ENCODE data around the gene LRP1. TPM values are rescaled to one million over a fixed set of nuclear protein-coding genes. Genes with fewer than 3 reads are reported as not detected.

Gene LRP1
- total RNA-seq, 2 donors from 2014 or later: 663 to 755 TPM

DNA sequence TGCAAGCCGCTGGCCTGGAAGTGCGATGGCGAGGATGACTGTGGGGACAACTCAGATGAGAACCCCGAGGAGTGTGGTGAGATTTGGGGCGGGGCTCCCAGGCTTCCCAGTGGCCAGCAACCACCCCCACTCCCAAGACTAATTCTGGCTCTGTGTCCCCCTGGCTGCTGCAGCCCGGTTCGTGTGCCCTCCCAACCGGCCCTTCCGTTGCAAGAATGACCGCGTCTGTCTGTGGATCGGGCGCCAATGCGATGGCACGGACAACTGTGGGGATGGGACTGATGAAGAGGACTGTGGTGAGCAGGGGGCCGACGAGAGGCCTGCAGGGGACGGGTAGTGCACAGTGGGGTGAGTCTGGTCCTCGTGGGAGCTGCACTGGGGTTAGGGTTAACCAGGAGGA, 76.2 kb downstream of the LRP1 start:
- no peak for DNase-seq (ENCODE audit: low spot score)
- Histone ChIP-seq H3K27ac (no peak overlapping the region), H3K27me3 (replicated peaks; ENCODE audit: insufficient read depth) (no peaks in the 10 kb centered on the region), H3K9me3 (no peaks in the 10 kb centered on the region), H3K4me1 (ENCODE audit: control insufficient read depth in 1 of 2, low read depth in 2 of 2) (peaks cover 0 to 10% of the 10 kb centered on the region in 2 donors), H3K36me3 (peaks cover 95% of the 10 kb centered on the region), H3K4me3 (no peak overlapping the region)
- no peak for ATAC-seq (ENCODE audit: insufficient number of reproducible peaks, low FRiP score, low read depth)
- TF ChIP-seq, protein P1, sequence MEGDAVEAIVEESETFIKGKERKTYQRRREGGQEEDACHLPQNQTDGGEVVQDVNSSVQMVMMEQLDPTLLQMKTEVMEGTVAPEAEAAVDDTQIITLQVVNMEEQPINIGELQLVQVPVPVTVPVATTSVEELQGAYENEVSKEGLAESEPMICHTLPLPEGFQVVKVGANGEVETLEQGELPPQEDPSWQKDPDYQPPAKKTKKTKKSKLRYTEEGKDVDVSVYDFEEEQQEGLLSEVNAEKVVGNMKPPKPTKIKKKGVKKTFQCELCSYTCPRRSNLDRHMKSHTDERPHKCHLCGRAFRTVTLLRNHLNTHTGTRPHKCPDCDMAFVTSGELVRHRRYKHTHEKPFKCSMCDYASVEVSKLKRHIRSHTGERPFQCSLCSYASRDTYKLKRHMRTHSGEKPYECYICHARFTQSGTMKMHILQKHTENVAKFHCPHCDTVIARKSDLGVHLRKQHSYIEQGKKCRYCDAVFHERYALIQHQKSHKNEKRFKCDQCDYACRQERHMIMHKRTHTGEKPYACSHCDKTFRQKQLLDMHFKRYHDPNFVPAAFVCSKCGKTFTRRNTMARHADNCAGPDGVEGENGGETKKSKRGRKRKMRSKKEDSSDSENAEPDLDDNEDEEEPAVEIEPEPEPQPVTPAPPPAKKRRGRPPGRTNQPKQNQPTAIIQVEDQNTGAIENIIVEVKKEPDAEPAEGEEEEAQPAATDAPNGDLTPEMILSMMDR (IDR thresholded peaks at IDR 0.05): no peak

DNA sequence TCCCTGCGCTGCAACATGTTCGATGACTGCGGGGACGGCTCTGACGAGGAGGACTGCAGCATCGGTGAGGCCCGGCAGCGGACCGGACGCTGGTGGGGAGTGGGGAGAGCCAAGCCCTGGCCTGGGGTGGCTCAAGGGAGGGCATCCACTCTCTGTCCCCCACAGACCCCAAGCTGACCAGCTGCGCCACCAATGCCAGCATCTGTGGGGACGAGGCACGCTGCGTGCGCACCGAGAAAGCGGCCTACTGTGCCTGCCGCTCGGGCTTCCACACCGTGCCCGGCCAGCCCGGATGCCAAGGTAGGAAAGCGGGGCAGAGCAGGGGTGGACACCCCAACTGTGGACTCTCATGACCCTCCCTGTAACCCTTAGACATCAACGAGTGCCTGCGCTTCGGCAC, 76.9 kb downstream of the LRP1 start:
- TF ChIP-seq, protein P1 (IDR thresholded peaks at IDR 0.05): no peak
- Histone ChIP-seq H3K36me3 (peaks cover 95% of the 10 kb centered on the region), H3K4me3 (no peak overlapping the region), H3K27ac (no peak overlapping the region), H3K27me3 (replicated peaks; ENCODE audit: insufficient read depth) (no peaks in the 10 kb centered on the region), H3K9me3 (no peaks in the 10 kb centered on the region), H3K4me1 (ENCODE audit: control insufficient read depth in 1 of 2, low read depth in 2 of 2) (peaks cover 0 to 10% of the 10 kb centered on the region in 2 donors)
- ATAC-seq (ENCODE audit: insufficient number of reproducible peaks, low FRiP score, low read depth) (no peak), DNase-seq (ENCODE audit: low spot score) (no peak)

DNA sequence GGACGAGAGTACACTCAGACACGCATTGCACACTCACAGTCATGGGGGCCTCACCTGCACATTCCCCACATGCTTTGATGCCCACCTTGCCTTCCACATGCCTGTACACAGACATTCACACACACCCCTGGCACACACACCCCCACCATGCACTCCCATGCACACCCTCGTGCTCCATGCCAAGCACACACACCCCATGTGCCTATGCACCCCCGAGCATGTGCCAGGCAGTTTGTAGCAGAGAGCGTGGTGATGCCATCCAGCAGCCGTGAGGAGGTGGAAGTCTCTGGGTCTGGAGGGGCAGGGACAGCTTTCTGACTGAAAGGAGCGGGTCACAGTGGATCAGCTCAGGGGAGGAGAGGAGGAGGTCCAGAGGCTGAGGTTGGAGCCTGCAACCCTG, 77.6 kb downstream of the LRP1 start:
- TF ChIP-seq, protein P1 (IDR thresholded peaks at IDR 0.05): no peak
- H3K27me3 ChIP-seq (replicated peaks; ENCODE audit: insufficient read depth): no peaks in the 10 kb centered on the region
- ATAC-seq (ENCODE audit: insufficient number of reproducible peaks, low FRiP score, low read depth) (no peak), DNase-seq (ENCODE audit: low spot score) (no peak)
- no peaks in the 10 kb centered on the region for H3K9me3 ChIP-seq
- no peak overlapping the region for H3K27ac ChIP-seq
- H3K4me1 ChIP-seq (ENCODE audit: control insufficient read depth in 1 of 2, low read depth in 2 of 2): peaks cover 0 to 10% of the 10 kb centered on the region in 2 donors
- H3K4me3 ChIP-seq: no peak overlapping the region
- H3K36me3 ChIP-seq: peaks cover 97% of the 10 kb centered on the region

DNA sequence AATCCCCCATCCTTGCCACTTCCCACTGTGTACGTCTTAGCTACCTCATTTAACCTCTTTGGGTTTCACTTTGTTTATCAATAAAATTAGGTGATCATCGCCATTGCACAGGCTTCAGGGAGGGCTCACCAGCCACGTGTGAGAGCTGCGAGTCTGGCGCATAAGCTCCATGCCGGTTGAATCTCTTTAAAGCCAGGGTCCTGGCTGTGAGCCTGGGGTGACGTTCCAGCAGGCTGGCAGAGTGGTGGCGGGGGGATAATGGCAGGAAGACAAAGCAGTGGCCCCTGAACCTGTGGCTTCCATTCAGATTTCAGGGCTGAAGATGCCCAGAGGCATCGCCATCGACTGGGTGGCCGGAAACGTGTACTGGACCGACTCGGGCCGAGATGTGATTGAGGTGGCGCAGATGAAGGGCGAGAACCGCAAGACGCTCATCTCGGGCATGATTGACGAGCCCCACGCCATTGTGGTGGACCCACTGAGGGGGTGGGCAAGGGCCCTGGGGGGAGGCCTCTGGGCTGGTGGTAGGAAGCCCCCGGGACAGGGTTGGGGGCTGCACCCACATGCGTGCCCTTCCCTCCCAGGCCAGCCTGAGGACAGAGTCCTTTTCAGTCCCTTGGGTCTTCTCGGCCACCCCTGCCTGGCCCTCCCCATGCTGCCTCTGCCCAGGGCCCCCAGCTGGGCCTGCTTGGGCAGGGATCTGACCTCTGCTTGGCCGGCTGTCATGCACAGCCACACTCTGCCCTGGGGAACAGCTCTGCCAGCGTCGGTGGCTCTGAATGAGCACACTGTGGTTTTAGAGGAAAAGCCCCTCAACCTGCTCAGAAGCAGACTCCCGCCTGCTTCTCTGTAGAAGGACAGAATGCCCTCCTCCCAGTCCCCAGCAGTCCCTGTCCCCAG, 79.7 kb downstream of the LRP1 start:
- Histone ChIP-seq H3K4me1 (ENCODE audit: control insufficient read depth in 1 of 2, low read depth in 2 of 2) (peaks cover 5 to 29% of the 10 kb centered on the region in 2 donors), H3K4me3 (no peak overlapping the region), H3K27ac (peak overlapping the region; percentile 37 to 47), H3K36me3 (peaks cover 87% of the 10 kb centered on the region), H3K27me3 (replicated peaks; ENCODE audit: insufficient read depth) (no peaks in the 10 kb centered on the region), H3K9me3 (no peaks in the 10 kb centered on the region)
- no peak for ATAC-seq (ENCODE audit: insufficient number of reproducible peaks, low FRiP score, low read depth)
- DNase-seq (ENCODE audit: low spot score): no peak
- TF ChIP-seq, protein P1 (IDR thresholded peaks at IDR 0.05): no peak

DNA sequence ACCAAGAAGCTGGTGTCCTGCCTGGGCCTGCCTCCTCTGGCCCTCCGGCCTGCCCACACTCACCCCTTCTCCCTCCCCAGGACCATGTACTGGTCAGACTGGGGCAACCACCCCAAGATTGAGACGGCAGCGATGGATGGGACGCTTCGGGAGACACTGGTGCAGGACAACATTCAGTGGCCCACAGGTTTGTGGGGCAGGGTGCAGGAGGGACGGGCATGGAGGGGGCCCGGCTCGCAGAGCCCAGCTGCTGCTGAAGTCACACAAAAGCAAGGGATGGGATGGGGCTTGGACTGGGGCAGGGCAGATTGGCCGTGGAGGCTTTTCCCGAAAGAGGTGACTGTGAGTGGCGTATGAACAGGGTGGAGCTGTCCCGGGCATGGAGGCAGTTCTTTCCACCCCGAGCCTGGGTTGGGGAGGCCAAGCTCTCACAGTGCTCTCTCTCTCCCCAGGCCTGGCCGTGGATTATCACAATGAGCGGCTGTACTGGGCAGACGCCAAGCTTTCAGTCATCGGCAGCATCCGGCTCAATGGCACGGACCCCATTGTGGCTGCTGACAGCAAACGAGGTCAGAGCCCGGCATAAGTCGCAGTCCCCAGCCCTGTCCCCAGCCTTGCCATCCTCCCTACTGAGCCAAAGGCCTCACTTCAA, 80.5 kb downstream of the LRP1 start:
- Histone ChIP-seq H3K4me1 (ENCODE audit: control insufficient read depth in 1 of 2, low read depth in 2 of 2) (peaks cover 6 to 33% of the 10 kb centered on the region in 2 donors), H3K4me3 (no peak overlapping the region), H3K36me3 (peaks cover 80% of the 10 kb centered on the region), H3K9me3 (no peaks in the 10 kb centered on the region), H3K27ac (peak overlapping the region; percentile 37 to 47), H3K27me3 (replicated peaks; ENCODE audit: insufficient read depth) (no peaks in the 10 kb centered on the region)
- DNase-seq (ENCODE audit: low spot score) (no peak), ATAC-seq (ENCODE audit: insufficient number of reproducible peaks, low FRiP score, low read depth) (no peak)
- TF ChIP-seq, protein P1 (IDR thresholded peaks at IDR 0.05): no peak
